Aorta (tissue), 5 donors: Measurements from ENCODE around the gene YY1. TPM values are rescaled to one million over a fixed set of nuclear protein-coding genes. Genes with fewer than 3 reads are reported as not detected.
A peak's percentile ranks its signal among the peaks of the same experiment; 100 is the strongest.

Experiments
- ATAC-seq: fragments of 200-7000 bp; cut with Tn5 transposase; one replicate; pipeline ENCODE4 v1.9.1; 2022; ENCODE audit warnings: moderate library complexity; ENCODE audit not compliant: low FRiP score
- DNase-seq, 2 donors: peaks; one replicate each; pipeline ENCODE4 v3.0.0-alpha.2; 2020
- H3K27ac ChIP-seq, 2 donors: one replicate each; pipeline ENCODE4 v1.5.1; 2013; ENCODE audit warnings: low read length in 2 of 2, mild to moderate bottlenecking in 2 of 2, moderate library complexity in 2 of 2, control low read depth in 1 of 2, inconsistent platforms in 1 of 2, low read depth in 1 of 2
- H3K27me3 ChIP-seq, 2 donors: one replicate each; pipeline ENCODE4 v1.6.1; 2013; ENCODE audit warnings: control low read depth in 1 of 2, low read length in 1 of 2, mild to moderate bottlenecking in 1 of 2, moderate library complexity in 1 of 2; ENCODE audit not compliant: insufficient read depth in 2 of 2, control insufficient read depth in 1 of 2
- H3K36me3 ChIP-seq, 2 donors: one replicate each; pipeline ENCODE4 v1.6.1; 2013; ENCODE audit warnings: control low read depth in 1 of 2, low read length in 1 of 2, mild to moderate bottlenecking in 1 of 2; ENCODE audit not compliant: insufficient read depth in 2 of 2, control insufficient read depth in 1 of 2
- H3K4me1 ChIP-seq, 2 donors: one replicate each; pipeline ENCODE4 v1.6.1; 2013; ENCODE audit warnings: low read length in 2 of 2, control low read depth in 1 of 2, mild to moderate bottlenecking in 1 of 2, moderate library complexity in 1 of 2; ENCODE audit not compliant: insufficient read depth in 2 of 2, control insufficient read depth in 1 of 2
- H3K4me3 ChIP-seq, 2 donors: one replicate each; pipeline ENCODE4 v1.5.1; 2013; ENCODE audit warnings: low read length in 2 of 2, control low read depth in 1 of 2, mild to moderate bottlenecking in 1 of 2
- H3K9me3 ChIP-seq: one replicate; pipeline ENCODE4 v1.6.1; 2013; ENCODE audit warnings: mild to moderate bottlenecking, low read length; ENCODE audit not compliant: control insufficient read depth
- WGBS, 2 donors: extraction: QIAGEN DNeasy Blood & Tissue Kit; methylation state at CpG; one replicate each; pipeline ENCODE4 v1.1.7; 2013; 5-methylcytosine and 5-hydroxymethylcytosine counted together
- intact Hi-C, 2 donors: fragments of 100-400 bp; cut with DNase I; formaldehyde crosslinking; loops; one replicate each; pipeline versions ENCODE4 v1.14.2 to v1.15.0; 2022
- polyA plus RNA-seq, 2 donors: library from polyadenylated mRNA; stranded (reverse); fragments of 200-250 nt; gene quantifications; one replicate each; pipeline ENCODE4 v1.2.3, GENCODE V29; 2013
- total RNA-seq, 2 donors: library from RNA; stranded (reverse); fragmentation: NEBNext Ultra II Directional; extraction: Animal tissue kit (Norgen Biotek cat#: 25700); gene quantifications; one replicate each; pipeline ENCODE4 v1.2.1, GENCODE V29; 2021
- donor health status: healthy with polysubstance abuse.
- donor health status: Bipolar disorder and iron deficiency.
- donor health status: DM: no; HTN: no; CAD: no.
- donor health status: DM: no; HTN: no; CAD: no.
- donor health status: DM: yes; HTN: yes; CAD: no.

Gene YY1
- total and polyA plus RNA-seq, 4 donors = 23.1 to 57.3 (median 41.0) TPM

GRCh38 chr14:100271247-100271939 lies 32.4 kb downstream of the YY1 start:
- no peak overlapping the region for H3K27ac ChIP-seq
- intact Hi-C loops = no loop called here
- H3K4me3 ChIP-seq = no peak overlapping the region
- no peak for DNase-seq
- H3K36me3 ChIP-seq = peaks cover 0 to 2% of the 10 kb centered on the region in 2 donors
- no peaks in the 10 kb centered on the region for H3K9me3 ChIP-seq
- ATAC-seq = no peak
- H3K27me3 ChIP-seq = no peaks in the 10 kb centered on the region
- 64 to 66% methylated on average over 10 of the region's 10 CpGs for WGBS, 2 donors
- H3K4me1 ChIP-seq = no peaks in the 10 kb centered on the region

GRCh38 chr14:100274250-100274649 lies 35.3 kb downstream of the YY1 start:
- 90 to 93% methylated on average over 4 of the region's 4 CpGs for WGBS, 2 donors
- Histone ChIP-seq H3K36me3 (peaks cover 0 to 2% of the 10 kb centered on the region in 2 donors), H3K4me1 (no peaks in the 10 kb centered on the region), H3K9me3 (no peaks in the 10 kb centered on the region), H3K4me3 (no peak overlapping the region), H3K27me3 (no peaks in the 10 kb centered on the region), H3K27ac (no peak overlapping the region)
- intact Hi-C loops = no loop called here
- DNase-seq (no peak), ATAC-seq (no peak)

GRCh38 chr14:100275214-100275613 lies 36.3 kb downstream of the YY1 start:
- DNase-seq (no peak), ATAC-seq (no peak)
- Histone ChIP-seq H3K27me3 (no peaks in the 10 kb centered on the region), H3K4me3 (no peak overlapping the region), H3K27ac (no peak overlapping the region), H3K9me3 (no peaks in the 10 kb centered on the region), H3K36me3 (peaks cover 0 to 2% of the 10 kb centered on the region in 2 donors), H3K4me1 (no peaks in the 10 kb centered on the region)
- 72 to 76% methylated on average over 7 of the region's 7 CpGs for WGBS, 2 donors
- intact Hi-C loops = loop anchor here in 1 of 2 donors (5.0 kb wide), 1 partner anchor 33 kb away; no protein-coding TSS in a partner anchor

- 44 to 54% methylated on average over 8 of the region's 8 CpGs for WGBS, 2 donors
- Histone ChIP-seq H3K27me3 (no peaks in the 10 kb centered on the region), H3K36me3 (peaks cover 0 to 2% of the 10 kb centered on the region in 2 donors), H3K4me1 (no peaks in the 10 kb centered on the region), H3K4me3 (no peak overlapping the region), H3K9me3 (no peaks in the 10 kb centered on the region), H3K27ac (no peak overlapping the region)
- DNase-seq (peak in 1 of 2 donors; percentile 32), ATAC-seq (no peak)
- intact Hi-C loops = loop anchor here in 1 of 2 donors (5.0 kb wide), 1 partner anchor 36 kb away; no protein-coding TSS in a partner anchor
These were observed 39.8 kb downstream of the YY1 start for GRCh38 chr14:100278702-100279101.

- peaks cover 0 to 2% of the 10 kb centered on the region in 2 donors for H3K36me3 ChIP-seq
- H3K27me3 ChIP-seq = no peaks in the 10 kb centered on the region
- intact Hi-C loops = loop anchor here in 1 of 2 donors (5.0 kb wide), 1 partner anchor 37 kb away; no protein-coding TSS in a partner anchor
- H3K27ac ChIP-seq = no peak overlapping the region
- no peaks in the 10 kb centered on the region for H3K4me1 ChIP-seq
- 74 to 80% methylated on average over 2 of the region's 2 CpGs for WGBS, 2 donors
- H3K9me3 ChIP-seq = no peaks in the 10 kb centered on the region
- no peak for ATAC-seq
- no peak for DNase-seq
- no peak overlapping the region for H3K4me3 ChIP-seq
These were observed 40.2 kb downstream of the YY1 start for GRCh38 chr14:100279133-100279532.

- Histone ChIP-seq H3K36me3 (peaks cover 0 to 2% of the 10 kb centered on the region in 2 donors), H3K27ac (no peak overlapping the region), H3K27me3 (no peaks in the 10 kb centered on the region), H3K4me3 (no peak overlapping the region), H3K4me1 (no peaks in the 10 kb centered on the region), H3K9me3 (no peaks in the 10 kb centered on the region)
- DNase-seq (peak in 1 of 2 donors; percentile 55), ATAC-seq (no peak)
- intact Hi-C loops = loop anchor here in 1 of 2 donors (5.0 kb wide), 1 partner anchor 37 kb away; no protein-coding TSS in a partner anchor
- WGBS, 2 donors = 85 to 86% methylated on average over 8 of the region's 8 CpGs
These were observed 40.6 kb downstream of the YY1 start for GRCh38 chr14:100279563-100279962.

GRCh38 chr14:100281286-100282082 lies 42.5 kb downstream of the YY1 start:
- no peak overlapping the region for H3K4me3 ChIP-seq
- no peak overlapping the region for H3K27ac ChIP-seq
- ATAC-seq = no peak
- 66 to 68% methylated on average over 11 of the region's 11 CpGs for WGBS, 2 donors
- peak in 1 of 2 donors; percentile 39 for DNase-seq
- H3K4me1 ChIP-seq = no peaks in the 10 kb centered on the region
- H3K9me3 ChIP-seq = no peaks in the 10 kb centered on the region
- no peaks in the 10 kb centered on the region for H3K27me3 ChIP-seq
- intact Hi-C loops = no loop called here
- peaks cover 0 to 2% of the 10 kb centered on the region in 2 donors for H3K36me3 ChIP-seq

- intact Hi-C loops = no loop called here
- Histone ChIP-seq H3K27ac (no peak overlapping the region), H3K9me3 (no peaks in the 10 kb centered on the region), H3K4me1 (no peaks in the 10 kb centered on the region), H3K27me3 (no peaks in the 10 kb centered on the region), H3K4me3 (no peak overlapping the region), H3K36me3 (peaks cover 0 to 2% of the 10 kb centered on the region in 2 donors)
- DNase-seq (peak in 1 of 2 donors; percentile 46), ATAC-seq (no peak)
- 93 to 94% methylated on average over 7 of the region's 7 CpGs for WGBS, 2 donors
These were observed 43.1 kb downstream of the YY1 start for GRCh38 chr14:100282083-100282350.
